ENCODE data around the gene ZBTB33.
A peak's percentile ranks its signal among the peaks of the same experiment; 100 is the strongest.

The ZBTB33 gene

GRCh38 chrX:120250522-120251271, at the start of gene ZBTB33:
TSS of gene ZBTB33 (plus strand) at chrX:120250812. CDS start at chrX:120253416, 2,604 bp downstream.
- DNase-seq (ENCODE audit: low read depth): peak; percentile 68

- no peak for DNase-seq (ENCODE audit: low read depth)
Observed at GRCh38 chrX:120200851-120201250, 49.8 kb upstream of the ZBTB33 start.

- DNase-seq (ENCODE audit: low read depth): no peak
Observed at GRCh38 chrX:120205816-120206753, 44.5 kb upstream of the ZBTB33 start.

- no peak for DNase-seq (ENCODE audit: low read depth)
Observed at GRCh38 chrX:120207009-120207605, 43.5 kb upstream of the ZBTB33 start.

- peak; percentile 16 for DNase-seq (ENCODE audit: low read depth)
Observed at GRCh38 chrX:120213438-120214265, 37.0 kb upstream of the ZBTB33 start.

GRCh38 chrX:120223374-120223773, 27.2 kb upstream of the ZBTB33 start:
- no peak for DNase-seq (ENCODE audit: low read depth)

GRCh38 chrX:120224388-120224787, 26.2 kb upstream of the ZBTB33 start:
- DNase-seq (ENCODE audit: low read depth): no peak

- DNase-seq (ENCODE audit: low read depth): no peak
Observed at GRCh38 chrX:120228187-120228908, 22.3 kb upstream of the ZBTB33 start.

GRCh38 chrX:120235284-120235683, 15.3 kb upstream of the ZBTB33 start:
- no peak for DNase-seq (ENCODE audit: low read depth)

GRCh38 chrX:120236687-120237479, 13.7 kb upstream of the ZBTB33 start:
- no peak for DNase-seq (ENCODE audit: low read depth)

GRCh38 chrX:120238933-120239332, 11.7 kb upstream of the ZBTB33 start:
- no peak for DNase-seq (ENCODE audit: low read depth)

- no peak for DNase-seq (ENCODE audit: low read depth)
Observed at GRCh38 chrX:120242813-120243212, 7.8 kb upstream of the ZBTB33 start.

- no peak for DNase-seq (ENCODE audit: low read depth)
Observed at GRCh38 chrX:120244395-120244734, 6.2 kb upstream of the ZBTB33 start.

- peak; percentile 22 for DNase-seq (ENCODE audit: low read depth)
Observed at GRCh38 chrX:120244735-120245498, 5.7 kb upstream of the ZBTB33 start.

- no peak for DNase-seq (ENCODE audit: low read depth)
Observed at GRCh38 chrX:120251471-120252011, 929 bp downstream of the ZBTB33 start.

GRCh38 chrX:120253784-120254183, 3.2 kb downstream of the ZBTB33 start:
- DNase-seq (ENCODE audit: low read depth): no peak

GRCh38 chrX:120260369-120260768, 9.8 kb downstream of the ZBTB33 start:
- DNase-seq (ENCODE audit: low read depth): no peak

- DNase-seq (ENCODE audit: low read depth): no peak
Observed at GRCh38 chrX:120262859-120263708, 12.5 kb downstream of the ZBTB33 start.
